LNCaP clone FGC (cell line): ENCODE results near the gene TMOD1.
A peak's percentile ranks its signal among the peaks of the same experiment; 100 is the strongest.

Experiments used
- DNase-seq: peaks from one replicate; pipeline ENCODE4 v3.0.0-alpha.2; 2011; ENCODE audit warnings: low read depth
- H3K4me3 ChIP-seq: 2 replicates; pipeline ENCODE4 v1.5.1; 2011; ENCODE audit warnings: mild to moderate bottlenecking, low read depth, low read length, control low read depth
- CTCF ChIP-seq: IDR thresholded peaks from 2 replicates; pipeline ENCODE4 v1.5.1; 2012; ENCODE audit warnings: mild to moderate bottlenecking; ENCODE audit not compliant: control insufficient read depth, insufficient read depth; ENCODE audit errors: extremely low read depth

Gene TMOD1

GRCh38 chr9:97627624-97628023 lies 126.2 kb downstream of the TMOD1 start:
- no peak for DNase-seq
- no peak for TF ChIP-seq CTCF

DNA sequence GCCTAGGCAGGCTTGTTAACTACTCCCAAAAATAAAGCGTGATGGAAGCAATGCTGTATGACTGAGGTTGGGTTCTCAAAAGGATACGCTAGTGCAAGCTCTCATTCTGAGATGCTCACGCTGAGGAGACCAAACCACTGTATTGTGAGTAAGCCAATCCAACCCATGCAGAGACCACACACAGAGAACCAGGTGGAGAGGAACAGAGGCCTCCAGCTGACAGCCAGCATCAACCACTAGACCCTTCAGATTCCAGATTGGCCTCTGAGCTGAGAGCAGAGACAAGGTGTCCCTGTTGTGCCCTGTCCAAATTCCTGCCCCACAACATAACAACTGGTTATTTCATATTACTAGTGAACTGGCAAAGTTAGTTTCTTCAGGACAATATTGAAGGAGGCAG lies 127.2 kb downstream of the TMOD1 start:
- no peak for TF ChIP-seq CTCF
- DNase-seq: no peak

More at GRCh38 chr9:97627624-97628023, 126.2 kb downstream of the TMOD1 start:
- H3K4me3 ChIP-seq: no peak overlapping the region

GRCh38 chr9:97629156-97629555 lies 127.7 kb downstream of the TMOD1 start:
- no peak for DNase-seq
- H3K4me3 ChIP-seq: no peak overlapping the region
- no peak for TF ChIP-seq CTCF

More for the DNA sequence above, 127.2 kb downstream of the TMOD1 start:
- no peak overlapping the region for H3K4me3 ChIP-seq

DNA sequence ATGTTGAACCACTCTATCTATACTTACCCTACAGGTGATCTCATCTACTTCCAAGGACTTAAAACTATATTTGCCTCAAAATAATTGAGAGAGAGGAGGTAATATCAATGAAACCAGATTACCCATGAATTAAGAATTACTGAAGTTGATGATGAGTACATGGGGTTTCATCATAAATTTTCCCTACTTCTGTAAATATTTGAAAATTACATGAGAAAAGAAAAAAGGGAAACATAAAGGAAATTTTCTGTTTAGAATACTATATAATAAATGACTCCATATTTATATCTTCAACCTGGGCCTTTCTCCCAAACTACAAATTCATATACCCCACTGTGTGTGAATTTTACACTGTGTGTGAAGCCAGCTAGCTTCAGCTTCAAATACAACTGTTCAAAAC lies 129.1 kb downstream of the TMOD1 start:
- no peak for TF ChIP-seq CTCF
- DNase-seq: no peak
- no peak overlapping the region for H3K4me3 ChIP-seq

DNA sequence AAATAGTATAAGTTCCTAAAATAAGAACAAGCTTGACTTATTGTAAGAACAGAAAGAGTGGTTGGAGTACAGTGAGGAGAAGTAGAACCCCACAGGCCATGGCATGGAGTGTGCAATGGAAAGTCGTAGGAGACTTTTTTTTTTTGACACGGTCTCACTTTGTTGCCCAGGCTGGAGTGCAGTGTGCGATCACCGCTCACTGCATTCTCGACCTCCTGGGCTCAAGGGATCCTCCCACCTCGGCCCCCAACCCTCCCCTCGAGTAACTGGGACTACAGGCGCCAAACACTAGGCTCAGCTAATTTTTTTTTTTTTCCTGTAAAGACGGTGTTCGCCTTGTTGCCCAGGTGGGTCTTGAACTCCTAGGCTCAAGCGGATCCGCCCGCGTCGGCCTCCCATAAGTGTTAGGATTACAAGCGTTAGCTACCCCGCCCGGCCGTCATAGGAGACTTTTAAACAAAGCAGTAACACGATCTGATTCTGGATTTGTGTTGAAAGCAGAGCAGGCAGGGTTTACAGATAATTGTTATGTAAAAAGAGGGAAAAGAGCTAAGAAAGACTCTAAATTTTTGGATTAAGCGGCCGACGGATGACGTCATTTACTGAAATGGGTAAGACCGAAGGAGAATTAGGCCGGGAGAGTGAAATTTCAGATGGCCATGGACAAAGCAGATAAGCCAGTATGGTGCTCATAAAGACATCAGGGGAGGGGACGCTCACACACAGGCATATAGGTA lies 130.9 kb downstream of the TMOD1 start:
- H3K4me3 ChIP-seq: peak overlapping the region; percentile 96
- TF ChIP-seq CTCF: no peak
- no peak for DNase-seq

- peak; percentile 89 for DNase-seq
- peak within 1 kb of the TSS; percentile 96 for H3K4me3 ChIP-seq
- TF ChIP-seq CTCF: 0 out of 2 replicates have a peak, but pooled peaks have one; percentile 7
These were observed 131.8 kb downstream of the TMOD1 start, which contains the start of the genes NCBP1 and TSTD2 for GRCh38 chr9:97632985-97633858. Gene NCBP1 (plus strand): TSS chr9:97633821. CDS start chr9:97633882, 61 bp downstream. Gene TSTD2 (minus strand): TSS chr9:97633368. CDS start chr9:97627562, 5,806 bp downstream.
